Measurements from ENCODE around the gene UBE3A.

UBE3A gene

DNA sequence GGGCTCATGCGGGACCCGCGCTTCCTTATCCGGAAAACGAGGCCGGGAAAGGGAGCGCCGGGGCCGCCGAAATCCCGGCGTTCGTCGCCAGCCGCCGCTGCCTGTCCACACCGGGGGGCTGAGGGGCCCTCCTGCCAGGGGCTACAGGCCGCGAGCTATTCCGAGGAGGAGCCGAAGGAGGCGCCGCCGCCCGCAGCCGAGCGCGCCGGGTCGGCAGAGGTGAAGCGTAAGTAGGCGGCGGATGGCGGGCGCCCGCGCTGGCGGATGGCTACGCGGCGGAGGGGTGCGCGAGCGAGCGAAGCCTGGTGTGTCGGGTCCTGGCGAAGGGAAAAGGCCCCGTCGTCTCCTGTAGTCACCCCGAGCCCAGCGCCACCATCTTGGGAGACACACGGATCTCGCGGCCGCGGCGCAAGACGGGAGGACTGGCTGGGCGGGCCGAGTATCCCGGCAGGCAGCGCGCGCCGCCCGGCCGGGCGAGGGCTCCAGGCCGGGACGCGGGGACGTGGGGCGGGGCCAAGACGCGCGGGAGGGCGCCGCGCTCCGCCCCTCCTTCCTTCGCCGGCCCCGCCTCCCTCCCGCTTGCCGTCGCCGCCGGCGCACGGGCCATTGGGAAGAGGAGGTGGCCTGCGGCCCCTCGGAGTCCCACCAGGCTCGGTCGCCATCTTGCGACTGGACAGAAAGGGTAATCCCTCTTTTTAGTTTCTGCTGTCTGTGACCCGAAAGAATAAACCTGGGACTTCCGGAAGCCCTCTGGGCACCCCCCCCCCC, at the start of gene UBE3A:
Gene UBE3A (minus strand): TSS at position 424 of the 768 bp plus-strand sequence. CDS start 29,917 bp downstream, outside the sequence.
- peaks cover 4% of the 10 kb centered on the region for H3K9me3 Mint-ChIP-seq
- peak in 1 of 3 experiments; percentile 16 for TF ChIP-seq CTCF (IDR thresholded peaks at IDR 0.05; ENCODE audit: unreplicated experiment in 3 of 3)
- H3K4me3 Mint-ChIP-seq, result peak within 1 kb of the TSS; percentile 97 to 100 (median 99)
- no peaks in the 10 kb centered on the region for H3K27me3 Mint-ChIP-seq (ENCODE audit: low read depth)
- H3K27ac Mint-ChIP-seq, result peak within 1 kb of the TSS; percentile 94 to 100 (median 100)
- peaks cover 29% of the 10 kb centered on the region for H3K4me1 Mint-ChIP-seq
- H3K36me3 Mint-ChIP-seq (ENCODE audit: low read depth), result peaks cover 11% of the 10 kb centered on the region

DNA sequence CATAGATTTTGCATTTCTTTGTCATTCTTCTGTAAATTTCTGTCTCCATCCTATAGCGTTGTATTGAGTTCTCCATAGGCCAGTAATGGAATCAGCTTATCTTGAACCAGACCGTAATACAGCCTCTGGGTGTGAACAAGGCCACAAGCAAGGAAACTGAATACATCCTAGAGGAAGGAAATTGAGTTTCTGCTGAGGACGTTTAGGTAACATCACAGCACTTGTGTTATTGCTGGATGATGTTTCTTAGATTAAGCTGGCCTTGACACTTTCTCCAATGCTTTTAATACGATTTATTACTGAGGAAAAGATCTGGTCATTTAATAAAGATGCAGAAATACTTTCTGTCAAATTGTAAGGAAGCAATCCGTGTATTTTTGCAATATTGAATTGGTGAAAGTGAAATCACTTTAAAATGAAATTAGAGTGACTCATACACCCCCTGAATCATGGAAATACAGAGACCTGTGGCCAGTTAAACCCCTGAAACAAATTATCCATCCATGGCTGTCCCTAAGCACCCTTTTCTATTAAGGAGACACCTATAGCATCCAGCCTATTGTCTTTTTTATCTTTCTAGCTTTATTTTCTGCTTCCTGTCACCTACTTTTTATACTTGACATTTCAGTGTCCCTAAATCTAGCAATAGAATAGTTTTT, 48.5 kb upstream of the UBE3A start:
- Mint-ChIP-seq H3K27ac (no peak overlapping the region), H3K4me3 (no peak overlapping the region), H3K4me1 (no peaks in the 10 kb centered on the region), H3K9me3 (peaks cover 19% of the 10 kb centered on the region), H3K36me3 (ENCODE audit: low read depth) (no peaks in the 10 kb centered on the region), H3K27me3 (ENCODE audit: low read depth) (no peaks in the 10 kb centered on the region)
- TF ChIP-seq CTCF (IDR thresholded peaks at IDR 0.05; ENCODE audit: unreplicated experiment in 3 of 3), result no peak

DNA sequence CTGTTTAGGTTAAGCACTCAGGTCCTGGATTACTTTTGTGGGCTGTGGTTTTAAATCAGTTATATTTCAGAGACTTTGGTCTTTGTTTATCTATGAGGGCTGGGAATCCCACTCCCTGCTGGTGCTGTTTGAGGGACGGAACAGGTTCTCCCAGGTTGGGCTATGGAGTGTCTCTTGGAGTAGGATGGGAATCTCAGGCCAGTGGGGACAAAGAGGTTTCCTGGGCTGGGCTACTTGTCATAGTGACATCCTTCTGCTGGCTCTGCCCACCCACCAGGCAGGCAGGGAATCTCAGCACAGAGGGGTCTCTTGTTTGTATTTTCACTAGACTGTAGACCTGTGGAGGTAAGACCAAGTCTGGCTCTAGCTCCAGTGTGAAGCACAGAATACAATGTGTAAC, 47.2 kb upstream of the UBE3A start:
- Mint-ChIP-seq H3K27ac (no peak overlapping the region), H3K9me3 (peaks cover 13% of the 10 kb centered on the region), H3K36me3 (ENCODE audit: low read depth) (no peaks in the 10 kb centered on the region), H3K4me3 (no peak overlapping the region), H3K4me1 (peaks cover 7% of the 10 kb centered on the region), H3K27me3 (ENCODE audit: low read depth) (no peaks in the 10 kb centered on the region)
- no peak for TF ChIP-seq CTCF (IDR thresholded peaks at IDR 0.05; ENCODE audit: unreplicated experiment in 3 of 3)

DNA sequence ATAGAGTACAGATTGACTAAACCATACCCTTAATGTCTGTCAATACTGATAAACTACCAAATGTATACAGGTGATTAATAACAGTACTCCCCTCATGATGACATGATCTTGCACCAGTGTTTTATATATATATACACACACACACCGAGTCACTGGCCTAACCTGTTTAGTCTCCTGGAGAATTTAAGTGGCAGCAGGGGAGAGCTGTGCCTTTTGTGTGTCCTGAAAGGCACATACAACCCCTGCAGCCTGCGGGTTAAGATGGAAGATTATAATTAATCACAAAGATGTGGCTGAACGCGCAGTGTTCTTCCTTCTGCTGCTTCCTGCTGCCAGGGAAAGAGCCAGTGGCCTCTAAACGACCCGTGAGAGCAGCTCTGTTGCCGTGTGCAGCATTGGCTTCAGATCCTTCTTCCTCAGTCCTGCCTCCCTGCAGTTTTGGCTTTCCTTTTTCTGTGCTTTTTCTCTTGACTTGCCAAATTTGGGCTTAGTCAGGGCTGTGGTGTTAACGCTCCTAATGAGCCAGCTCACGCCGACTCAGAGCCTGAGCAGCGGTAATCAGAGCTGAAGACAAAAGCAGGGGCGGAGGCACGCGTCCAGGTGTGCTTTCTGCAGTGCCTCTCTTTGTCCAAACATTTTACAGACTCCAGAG, 42.5 kb upstream of the UBE3A start:
- Mint-ChIP-seq H3K4me1 (peaks cover 18% of the 10 kb centered on the region), H3K27ac (peak overlapping the region; percentile 27 to 73 (median 66)), H3K27me3 (ENCODE audit: low read depth) (no peaks in the 10 kb centered on the region), H3K36me3 (ENCODE audit: low read depth) (no peaks in the 10 kb centered on the region), H3K4me3 (peak overlapping the region; percentile 54 to 64 (median 59)), H3K9me3 (no peaks in the 10 kb centered on the region)
- no peak for TF ChIP-seq CTCF (IDR thresholded peaks at IDR 0.05; ENCODE audit: unreplicated experiment in 3 of 3)

DNA sequence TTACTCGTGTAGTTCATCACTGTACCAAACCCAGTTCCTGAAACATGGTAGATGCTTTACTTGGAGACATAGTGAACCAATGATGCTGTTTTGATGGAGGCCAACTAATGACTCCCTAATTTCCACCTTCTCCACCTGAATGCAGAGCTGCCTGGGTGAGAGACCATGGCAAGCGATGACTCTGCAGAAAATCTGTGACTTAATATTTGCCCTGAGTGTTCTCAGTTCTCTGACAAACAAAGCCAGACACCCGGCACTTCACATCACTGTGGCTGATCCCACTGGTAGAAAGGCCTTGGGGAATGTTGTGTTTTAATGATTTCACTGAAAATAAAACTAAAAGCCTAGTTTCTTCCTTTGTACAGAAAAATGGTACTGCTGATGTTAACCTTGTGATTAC, 39.5 kb upstream of the UBE3A start:
- Mint-ChIP-seq H3K9me3 (no peaks in the 10 kb centered on the region), H3K27me3 (ENCODE audit: low read depth) (no peaks in the 10 kb centered on the region), H3K4me1 (peaks cover 18% of the 10 kb centered on the region), H3K4me3 (no peak overlapping the region), H3K36me3 (ENCODE audit: low read depth) (no peaks in the 10 kb centered on the region), H3K27ac (no peak overlapping the region)
- no peak for TF ChIP-seq CTCF (IDR thresholded peaks at IDR 0.05; ENCODE audit: unreplicated experiment in 3 of 3)
